Ishikawa (cell line): Measurements from ENCODE around the gene MAML2.

Experiments
- CEBPB ChIP-seq: IDR thresholded peaks from 2 replicates; pipeline ENCODE4 v1.6.1; 2012
- CREB1 ChIP-seq: IDR thresholded peaks from 2 replicates; pipeline ENCODE4 v1.6.1; 2012; ENCODE audit warnings: low read depth
- EGR1 ChIP-seq: IDR thresholded peaks from 2 replicates; pipeline ENCODE4 v1.6.1; 2012
- EP300 ChIP-seq: IDR thresholded peaks from 2 replicates; pipeline ENCODE4 v1.6.1; 2012; ENCODE audit warnings: borderline replicate concordance
- FOXM1 ChIP-seq: IDR thresholded peaks from 2 replicates; pipeline ENCODE4 v1.6.1; 2012; ENCODE audit warnings: low read depth, borderline replicate concordance
- NFIC ChIP-seq: IDR thresholded peaks from 2 replicates; pipeline ENCODE4 v1.6.1; 2012
- RAD21 ChIP-seq: IDR thresholded peaks from 2 replicates; pipeline ENCODE4 v1.6.1; 2012; ENCODE audit warnings: low read depth
- TAF1 ChIP-seq: IDR thresholded peaks from 2 replicates; pipeline ENCODE4 v1.6.1; 2012; ENCODE audit warnings: low read depth, mild to moderate bottlenecking
- TCF12 ChIP-seq: IDR thresholded peaks from 2 replicates; pipeline ENCODE4 v1.6.1; 2012; ENCODE audit warnings: low read depth
- TEAD4 ChIP-seq: IDR thresholded peaks from 2 replicates; pipeline ENCODE4 v1.6.1; 2012
- YY1 ChIP-seq: IDR thresholded peaks from 2 replicates; pipeline ENCODE4 v1.6.1; 2012; ENCODE audit warnings: low read depth
- ZBTB7A ChIP-seq: IDR thresholded peaks from 2 replicates; pipeline ENCODE4 v1.6.1; 2012; ENCODE audit warnings: low read depth
- TF ChIP-seq, protein P1 (sequence below): IDR thresholded peaks from 2 replicates; pipeline ENCODE4 v1.6.1; 2012
- TF ChIP-seq, protein P2 (sequence below): IDR thresholded peaks from 2 replicates; pipeline ENCODE4 v1.6.1; 2012; ENCODE audit warnings: low read depth, mild to moderate bottlenecking
- TF ChIP-seq, protein P3 (sequence below): IDR thresholded peaks from 2 replicates; pipeline ENCODE4 v1.6.1; 2012

MAML2 gene

DNA sequence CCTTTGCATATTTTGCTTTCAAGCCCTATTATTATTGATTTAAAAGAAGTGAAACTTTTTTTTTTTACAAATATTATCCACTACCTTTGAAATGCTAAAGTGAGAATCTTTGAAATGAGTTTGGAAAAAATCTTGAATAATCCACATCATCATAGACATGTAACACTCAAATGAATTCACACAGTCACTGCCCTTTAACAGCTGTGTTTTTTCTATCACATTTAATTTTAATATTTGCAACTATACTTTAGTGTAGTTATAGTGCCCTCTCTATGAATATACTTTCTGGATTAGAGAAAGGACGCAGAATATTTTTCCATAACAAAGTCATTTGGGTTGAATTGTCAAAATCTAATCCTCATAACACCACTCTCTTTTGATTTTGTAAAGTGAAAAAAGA is 381.2 kb downstream of the MAML2 start:
- TF ChIP-seq RAD21, result no peak

DNA sequence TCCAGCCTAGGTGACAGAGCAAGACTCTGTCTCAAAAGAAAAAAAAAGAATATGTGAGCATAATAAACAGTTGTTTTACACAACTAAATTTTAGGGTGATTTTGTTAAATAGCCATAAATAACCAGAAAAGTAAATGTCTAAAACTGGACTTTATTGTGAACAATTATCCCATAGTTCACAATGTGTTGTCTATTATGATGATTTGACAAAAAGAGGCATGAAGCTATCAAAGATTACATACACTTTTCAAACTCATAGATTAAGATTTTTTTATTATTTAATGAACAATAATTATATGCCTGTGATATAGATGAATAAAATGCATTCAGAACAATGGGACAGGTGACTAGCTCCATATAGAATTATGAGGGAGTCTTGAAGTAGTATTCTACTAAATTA is 392.1 kb downstream of the MAML2 start:
- TF ChIP-seq EP300 (no peak), FOXM1 (no peak), EGR1 (no peak), YY1 (no peak), TAF1 (no peak), NFIC (no peak), CEBPB (no peak), CREB1 (no peak), RAD21 (no peak), TCF12 (no peak), ZBTB7A (no peak), TEAD4 (no peak)
- TF ChIP-seq, protein P1, sequence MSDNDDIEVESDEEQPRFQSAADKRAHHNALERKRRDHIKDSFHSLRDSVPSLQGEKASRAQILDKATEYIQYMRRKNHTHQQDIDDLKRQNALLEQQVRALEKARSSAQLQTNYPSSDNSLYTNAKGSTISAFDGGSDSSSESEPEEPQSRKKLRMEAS, result no peak
- TF ChIP-seq, protein P2, sequence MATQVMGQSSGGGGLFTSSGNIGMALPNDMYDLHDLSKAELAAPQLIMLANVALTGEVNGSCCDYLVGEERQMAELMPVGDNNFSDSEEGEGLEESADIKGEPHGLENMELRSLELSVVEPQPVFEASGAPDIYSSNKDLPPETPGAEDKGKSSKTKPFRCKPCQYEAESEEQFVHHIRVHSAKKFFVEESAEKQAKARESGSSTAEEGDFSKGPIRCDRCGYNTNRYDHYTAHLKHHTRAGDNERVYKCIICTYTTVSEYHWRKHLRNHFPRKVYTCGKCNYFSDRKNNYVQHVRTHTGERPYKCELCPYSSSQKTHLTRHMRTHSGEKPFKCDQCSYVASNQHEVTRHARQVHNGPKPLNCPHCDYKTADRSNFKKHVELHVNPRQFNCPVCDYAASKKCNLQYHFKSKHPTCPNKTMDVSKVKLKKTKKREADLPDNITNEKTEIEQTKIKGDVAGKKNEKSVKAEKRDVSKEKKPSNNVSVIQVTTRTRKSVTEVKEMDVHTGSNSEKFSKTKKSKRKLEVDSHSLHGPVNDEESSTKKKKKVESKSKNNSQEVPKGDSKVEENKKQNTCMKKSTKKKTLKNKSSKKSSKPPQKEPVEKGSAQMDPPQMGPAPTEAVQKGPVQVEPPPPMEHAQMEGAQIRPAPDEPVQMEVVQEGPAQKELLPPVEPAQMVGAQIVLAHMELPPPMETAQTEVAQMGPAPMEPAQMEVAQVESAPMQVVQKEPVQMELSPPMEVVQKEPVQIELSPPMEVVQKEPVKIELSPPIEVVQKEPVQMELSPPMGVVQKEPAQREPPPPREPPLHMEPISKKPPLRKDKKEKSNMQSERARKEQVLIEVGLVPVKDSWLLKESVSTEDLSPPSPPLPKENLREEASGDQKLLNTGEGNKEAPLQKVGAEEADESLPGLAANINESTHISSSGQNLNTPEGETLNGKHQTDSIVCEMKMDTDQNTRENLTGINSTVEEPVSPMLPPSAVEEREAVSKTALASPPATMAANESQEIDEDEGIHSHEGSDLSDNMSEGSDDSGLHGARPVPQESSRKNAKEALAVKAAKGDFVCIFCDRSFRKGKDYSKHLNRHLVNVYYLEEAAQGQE, result no peak
- TF ChIP-seq, protein P3, sequence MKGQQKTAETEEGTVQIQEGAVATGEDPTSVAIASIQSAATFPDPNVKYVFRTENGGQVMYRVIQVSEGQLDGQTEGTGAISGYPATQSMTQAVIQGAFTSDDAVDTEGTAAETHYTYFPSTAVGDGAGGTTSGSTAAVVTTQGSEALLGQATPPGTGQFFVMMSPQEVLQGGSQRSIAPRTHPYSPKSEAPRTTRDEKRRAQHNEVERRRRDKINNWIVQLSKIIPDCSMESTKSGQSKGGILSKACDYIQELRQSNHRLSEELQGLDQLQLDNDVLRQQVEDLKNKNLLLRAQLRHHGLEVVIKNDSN, result no peak

DNA sequence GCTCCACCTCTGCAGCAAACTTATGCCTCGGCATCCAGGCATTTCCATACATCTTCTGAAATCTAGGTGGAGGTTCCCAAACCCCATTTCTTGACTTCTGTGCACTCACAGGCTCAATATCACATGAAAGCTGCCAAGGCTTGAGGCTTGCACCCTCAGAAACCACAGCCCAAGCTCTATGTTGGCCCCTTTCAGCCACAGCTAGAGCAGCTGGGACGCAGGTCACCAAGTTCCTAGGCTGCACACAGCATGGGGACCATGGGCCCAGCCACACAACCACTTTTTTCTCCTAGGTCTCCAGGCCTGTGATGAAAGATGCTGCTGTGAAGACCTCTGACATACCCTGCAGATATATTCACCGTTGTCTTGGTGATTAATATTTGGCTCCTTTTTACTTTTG is 394.4 kb downstream of the MAML2 start:
- TF ChIP-seq EGR1 (no peak), CEBPB (no peak), YY1 (no peak), CREB1 (no peak), TCF12 (no peak), ZBTB7A (no peak), EP300 (no peak)
- TF ChIP-seq, protein P1, result no peak
- TF ChIP-seq, protein P2, result no peak
- TF ChIP-seq, protein P3, result no peak

DNA sequence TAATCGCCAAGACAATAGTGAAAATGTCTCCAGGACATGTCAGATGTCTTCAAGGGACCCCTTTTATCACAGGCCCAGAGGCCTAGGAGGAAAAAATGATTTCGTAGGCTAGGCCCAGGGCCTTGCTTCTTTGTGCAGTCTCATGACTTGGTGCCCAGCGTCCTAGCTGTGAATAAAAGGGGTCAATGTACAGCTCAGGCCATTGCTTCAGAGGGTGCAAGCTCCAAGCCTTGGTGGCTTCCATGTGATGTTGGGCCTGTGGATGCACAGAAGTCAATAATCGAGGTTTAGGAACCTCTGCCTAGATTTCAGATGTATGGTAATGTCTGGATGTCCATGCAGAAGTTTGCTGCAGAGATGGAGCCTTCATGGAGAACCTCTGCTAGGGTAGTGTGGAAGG is 398.4 kb downstream of the MAML2 start:
- TF ChIP-seq TEAD4, result no peak
- no peak for TF ChIP-seq YY1
- no peak for TF ChIP-seq TAF1
- no peak for TF ChIP-seq ZBTB7A
- TF ChIP-seq EP300, result no peak

DNA sequence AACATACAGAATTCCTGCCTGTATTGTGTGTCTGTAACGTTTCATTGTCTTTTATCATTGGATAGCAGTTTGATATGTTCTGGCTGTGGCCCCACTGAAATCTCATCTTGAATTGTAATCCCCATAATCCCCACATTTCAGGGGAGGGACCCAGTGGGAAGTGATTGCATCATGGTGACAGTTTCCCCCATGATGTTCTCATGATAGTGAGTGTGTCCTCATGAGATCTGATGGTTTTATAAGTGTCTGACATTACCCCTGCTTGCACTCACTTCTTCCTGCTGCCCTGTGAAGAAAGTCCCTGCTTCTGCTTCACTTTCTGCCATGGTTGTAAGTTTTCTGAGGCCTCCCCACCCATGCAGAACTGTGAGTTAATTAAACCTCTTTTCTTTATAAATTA is 399.4 kb downstream of the MAML2 start:
- TF ChIP-seq, protein P2, result no peak
- TF ChIP-seq FOXM1 (no peak), TCF12 (no peak), TAF1 (no peak), NFIC (no peak), EP300 (no peak), CEBPB (no peak), CREB1 (no peak), TEAD4 (no peak), ZBTB7A (no peak), YY1 (no peak), EGR1 (no peak), RAD21 (no peak)
- TF ChIP-seq, protein P3, result no peak
- TF ChIP-seq, protein P1, result no peak
